ENCODE data around the gene MARCHF10. TPM values are rescaled to one million over a fixed set of nuclear protein-coding genes. Genes with fewer than 3 reads are reported as not detected.

Gene MARCHF10
- total RNA-seq, 2 donors from 2014 or later, result not detected

DNA sequence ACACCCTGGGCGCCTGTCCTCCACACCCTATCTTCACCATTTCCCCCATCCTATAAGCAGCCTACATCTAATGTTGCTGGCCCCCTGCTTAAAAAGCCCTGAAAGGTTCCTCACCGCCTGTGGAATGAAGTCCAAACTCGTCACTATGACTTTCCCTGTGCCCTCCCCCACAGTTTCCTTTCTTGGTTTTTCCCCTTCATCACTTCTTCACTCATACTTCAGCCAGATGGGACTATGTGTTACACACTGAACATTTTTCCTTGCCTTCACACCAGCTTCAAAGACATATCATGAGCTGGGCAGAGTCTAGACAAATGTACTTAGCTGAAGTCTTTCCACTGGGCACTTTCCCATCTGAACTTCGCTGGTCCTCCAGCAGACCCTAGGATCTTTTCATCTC, 1.5 kb upstream of the MARCHF10 start:
- Histone ChIP-seq H3K9me3 (peaks cover 0 to 11% of the 10 kb centered on the region in 2 donors), H3K27me3 (no peaks in the 10 kb centered on the region), H3K36me3 (no peaks in the 10 kb centered on the region), H3K27ac (no peak overlapping the region), H3K4me3 (no peak overlapping the region), H3K4me1 (peaks cover 0 to 10% of the 10 kb centered on the region in 2 donors)
- no peak for DNase-seq (ENCODE audit: low spot score)
- TF ChIP-seq, protein P1, sequence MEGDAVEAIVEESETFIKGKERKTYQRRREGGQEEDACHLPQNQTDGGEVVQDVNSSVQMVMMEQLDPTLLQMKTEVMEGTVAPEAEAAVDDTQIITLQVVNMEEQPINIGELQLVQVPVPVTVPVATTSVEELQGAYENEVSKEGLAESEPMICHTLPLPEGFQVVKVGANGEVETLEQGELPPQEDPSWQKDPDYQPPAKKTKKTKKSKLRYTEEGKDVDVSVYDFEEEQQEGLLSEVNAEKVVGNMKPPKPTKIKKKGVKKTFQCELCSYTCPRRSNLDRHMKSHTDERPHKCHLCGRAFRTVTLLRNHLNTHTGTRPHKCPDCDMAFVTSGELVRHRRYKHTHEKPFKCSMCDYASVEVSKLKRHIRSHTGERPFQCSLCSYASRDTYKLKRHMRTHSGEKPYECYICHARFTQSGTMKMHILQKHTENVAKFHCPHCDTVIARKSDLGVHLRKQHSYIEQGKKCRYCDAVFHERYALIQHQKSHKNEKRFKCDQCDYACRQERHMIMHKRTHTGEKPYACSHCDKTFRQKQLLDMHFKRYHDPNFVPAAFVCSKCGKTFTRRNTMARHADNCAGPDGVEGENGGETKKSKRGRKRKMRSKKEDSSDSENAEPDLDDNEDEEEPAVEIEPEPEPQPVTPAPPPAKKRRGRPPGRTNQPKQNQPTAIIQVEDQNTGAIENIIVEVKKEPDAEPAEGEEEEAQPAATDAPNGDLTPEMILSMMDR (IDR thresholded peaks at IDR 0.05), result no peak

DNA sequence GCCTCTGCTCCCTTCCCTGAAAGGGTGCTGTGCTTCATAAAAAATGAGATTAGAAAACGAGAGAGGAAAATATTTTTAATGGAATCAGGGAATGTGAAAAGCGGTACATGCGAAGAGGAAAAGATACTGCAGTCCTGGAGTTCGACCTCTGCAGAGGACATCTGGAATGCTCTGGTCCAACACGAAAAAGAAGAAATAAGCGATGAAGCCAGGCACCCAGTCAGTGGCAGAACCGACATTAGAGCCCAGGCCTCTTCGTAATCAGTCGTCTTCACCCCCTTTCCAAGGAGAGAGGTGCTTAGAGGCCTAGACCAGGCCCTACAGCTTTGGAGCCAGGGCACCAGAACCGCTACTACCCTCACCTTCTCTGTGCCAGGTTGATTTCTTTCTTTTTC, 459 bp upstream of the MARCHF10 start:
- H3K9me3 ChIP-seq, result peaks cover 0 to 5% of the 10 kb centered on the region in 2 donors
- H3K27me3 ChIP-seq, result no peaks in the 10 kb centered on the region
- no peak overlapping the region for H3K4me3 ChIP-seq
- TF ChIP-seq, protein P1 (IDR thresholded peaks at IDR 0.05), result no peak
- H3K4me1 ChIP-seq, result peaks cover 0 to 10% of the 10 kb centered on the region in 2 donors
- no peaks in the 10 kb centered on the region for H3K36me3 ChIP-seq
- no peak for DNase-seq (ENCODE audit: low spot score)
- no peak overlapping the region for H3K27ac ChIP-seq

DNA sequence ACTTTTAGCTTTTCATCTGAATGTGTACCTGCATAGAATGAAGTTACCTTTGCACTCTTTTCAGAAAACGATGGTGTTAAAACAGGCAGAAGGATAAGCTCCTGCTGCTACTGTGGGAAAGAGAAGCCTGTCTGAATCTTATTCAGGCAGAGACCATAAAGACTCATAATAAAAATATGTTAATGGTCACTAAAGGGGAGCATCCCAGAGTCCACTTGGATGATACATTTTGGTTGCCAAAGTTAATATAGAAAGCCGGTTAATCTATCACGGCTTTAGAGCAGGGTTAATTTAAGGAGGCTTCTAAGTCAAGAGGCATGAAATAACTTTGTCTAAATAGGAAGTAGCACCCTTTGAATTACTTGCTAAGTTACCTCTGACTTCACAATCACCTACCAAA, 2.9 kb downstream of the MARCHF10 start:
- TF ChIP-seq, protein P1 (IDR thresholded peaks at IDR 0.05), result no peak
- H3K9me3 ChIP-seq, result no peaks in the 10 kb centered on the region
- no peak overlapping the region for H3K27ac ChIP-seq
- peaks cover 0 to 10% of the 10 kb centered on the region in 2 donors for H3K4me1 ChIP-seq
- no peaks in the 10 kb centered on the region for H3K27me3 ChIP-seq
- H3K4me3 ChIP-seq, result no peak overlapping the region
- no peak for DNase-seq (ENCODE audit: low spot score)
- H3K36me3 ChIP-seq, result no peaks in the 10 kb centered on the region

DNA sequence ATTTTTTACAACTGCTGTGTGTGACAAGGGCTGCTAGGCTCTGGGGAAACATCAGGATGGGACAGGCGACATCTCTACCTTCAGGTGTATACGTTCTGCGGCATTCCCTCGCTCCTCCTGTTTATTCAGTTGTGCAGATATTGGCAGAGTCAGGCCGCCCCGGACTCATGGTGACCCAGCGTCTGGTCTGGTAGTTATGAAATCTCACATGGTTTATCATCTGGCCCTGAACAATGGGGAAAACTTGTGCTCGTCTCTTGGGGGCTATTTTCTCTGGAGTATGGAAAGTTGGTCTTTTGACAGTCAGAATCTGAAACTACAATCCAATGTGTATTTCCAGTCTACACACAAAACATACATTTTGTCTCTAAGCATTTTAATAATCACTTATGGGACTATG, 3.3 kb downstream of the MARCHF10 start:
- Histone ChIP-seq H3K9me3 (no peaks in the 10 kb centered on the region), H3K4me3 (no peak overlapping the region), H3K27ac (no peak overlapping the region), H3K4me1 (peaks cover 0 to 10% of the 10 kb centered on the region in 2 donors), H3K27me3 (no peaks in the 10 kb centered on the region), H3K36me3 (no peaks in the 10 kb centered on the region)
- TF ChIP-seq, protein P1 (IDR thresholded peaks at IDR 0.05), result no peak
- DNase-seq (ENCODE audit: low spot score), result no peak

DNA sequence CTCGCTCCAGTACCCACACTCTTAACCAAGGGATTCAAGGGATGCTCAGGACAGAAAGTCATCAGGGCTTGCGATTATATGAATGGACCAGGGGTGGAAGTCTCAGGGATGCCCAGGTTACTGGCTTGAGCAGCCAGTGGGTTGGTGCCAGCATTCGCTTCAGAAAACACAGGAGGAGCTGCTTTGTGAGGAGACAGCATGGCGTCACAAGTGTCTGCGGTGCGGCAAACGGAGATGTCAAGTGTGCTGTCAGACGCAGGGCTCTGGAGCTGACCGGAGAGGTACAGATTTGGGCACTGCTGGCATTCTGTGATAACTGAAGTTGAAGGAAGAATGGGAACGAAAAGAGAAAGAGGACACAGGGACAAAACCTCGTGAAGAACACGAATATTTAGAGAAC, 4.1 kb downstream of the MARCHF10 start:
- no peak overlapping the region for H3K4me3 ChIP-seq
- no peaks in the 10 kb centered on the region for H3K36me3 ChIP-seq
- TF ChIP-seq, protein P1 (IDR thresholded peaks at IDR 0.05), result no peak
- no peaks in the 10 kb centered on the region for H3K9me3 ChIP-seq
- no peaks in the 10 kb centered on the region for H3K27me3 ChIP-seq
- H3K27ac ChIP-seq, result no peak overlapping the region
- H3K4me1 ChIP-seq, result peaks cover 0 to 10% of the 10 kb centered on the region in 2 donors
- no peak for DNase-seq (ENCODE audit: low spot score)

DNA sequence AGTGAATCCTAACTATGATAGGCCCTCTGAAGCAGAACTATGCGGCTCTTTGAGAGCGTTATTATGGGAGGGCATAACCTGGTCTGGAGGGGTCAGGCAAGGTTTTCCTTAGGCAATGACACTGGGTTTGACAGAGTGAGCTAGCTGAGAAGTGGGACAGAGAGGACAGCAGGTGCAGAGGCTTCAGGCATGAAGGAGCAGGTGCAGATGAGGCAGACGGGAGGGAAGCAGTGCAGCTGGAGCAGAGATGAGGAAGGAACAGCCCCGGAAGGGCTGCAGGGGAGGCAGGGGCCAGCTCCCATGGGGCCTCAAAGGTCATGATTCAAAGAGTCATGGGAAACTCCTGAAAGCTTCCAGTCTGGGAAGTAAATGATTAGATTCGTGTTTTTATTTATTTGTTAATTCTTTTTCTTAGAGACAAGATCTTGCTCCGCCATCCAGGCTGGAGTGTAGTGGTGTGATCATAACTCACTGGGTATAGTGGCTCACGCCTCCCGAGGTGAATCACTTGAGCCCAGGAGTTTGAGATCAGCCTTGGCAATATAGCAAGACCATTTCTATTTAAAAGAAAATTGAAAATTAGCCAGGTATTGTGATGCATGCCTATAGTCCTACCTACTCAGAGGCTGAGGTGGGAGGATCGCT, 5.4 kb downstream of the MARCHF10 start:
- no peak overlapping the region for H3K4me3 ChIP-seq
- no peaks in the 10 kb centered on the region for H3K36me3 ChIP-seq
- no peak overlapping the region for H3K27ac ChIP-seq
- H3K4me1 ChIP-seq, result peaks cover 0 to 2% of the 10 kb centered on the region in 2 donors
- no peaks in the 10 kb centered on the region for H3K9me3 ChIP-seq
- no peaks in the 10 kb centered on the region for H3K27me3 ChIP-seq
- TF ChIP-seq, protein P1 (IDR thresholded peaks at IDR 0.05), result no peak
- DNase-seq (ENCODE audit: low spot score), result no peak

Data from right atrium auricular region (tissue), 2 donors.